Esophagus muscularis mucosa (tissue), 3 donors: ENCODE data around the gene CPED1.

ENCODE experiments used
- POLR2A ChIP-seq: fragments of 450-650 bp; IDR thresholded peaks from one replicate; pipeline ENCODE4 v1.6.1; 2017; ENCODE audit warnings: antibody characterized with exemption, moderate library complexity, mild to moderate bottlenecking, low read depth
- POLR2AphosphoS5 ChIP-seq, 2 donors: sonication (generic); formaldehyde crosslinking; IDR thresholded peaks; one replicate each; pipeline ENCODE4 v1.6.1; 2017; ENCODE audit warnings: antibody characterized with exemption in 2 of 2
- TF ChIP-seq, protein P1 (sequence below), 3 experiments: fragments of 200-600 bp in 2 of 3; fragments of 450-650 bp in 1 of 3; sonication (generic) in 2 of 3; IDR thresholded peaks; one replicate each; pipeline ENCODE4 v1.5.1; 2017 to 2019; ENCODE audit warnings: antibody characterized with exemption in 3 of 3, mild to moderate bottlenecking in 2 of 3, moderate library complexity in 1 of 3

DNA sequence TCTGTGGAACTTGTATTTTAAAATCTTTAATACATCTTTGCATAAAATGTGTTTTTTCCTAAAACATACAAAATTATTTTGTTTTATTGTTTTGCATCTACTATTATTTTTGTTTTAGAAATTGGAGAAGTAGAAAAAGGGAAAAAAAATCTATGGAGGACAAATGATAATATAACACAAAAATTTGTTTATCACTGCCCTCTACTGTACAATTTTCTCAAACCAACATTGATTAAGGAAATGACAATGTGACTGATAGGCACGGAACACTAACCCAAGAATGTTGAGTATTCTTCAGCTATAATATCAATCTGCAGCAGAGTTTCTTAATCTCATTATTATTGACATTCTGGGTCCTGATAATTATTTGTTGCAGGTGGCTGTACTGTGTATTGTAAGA is 47.4 kb upstream of the CPED1 start:
- no peak for TF ChIP-seq POLR2AphosphoS5 (IDR thresholded peaks at IDR 0.05)
- TF ChIP-seq, protein P1, sequence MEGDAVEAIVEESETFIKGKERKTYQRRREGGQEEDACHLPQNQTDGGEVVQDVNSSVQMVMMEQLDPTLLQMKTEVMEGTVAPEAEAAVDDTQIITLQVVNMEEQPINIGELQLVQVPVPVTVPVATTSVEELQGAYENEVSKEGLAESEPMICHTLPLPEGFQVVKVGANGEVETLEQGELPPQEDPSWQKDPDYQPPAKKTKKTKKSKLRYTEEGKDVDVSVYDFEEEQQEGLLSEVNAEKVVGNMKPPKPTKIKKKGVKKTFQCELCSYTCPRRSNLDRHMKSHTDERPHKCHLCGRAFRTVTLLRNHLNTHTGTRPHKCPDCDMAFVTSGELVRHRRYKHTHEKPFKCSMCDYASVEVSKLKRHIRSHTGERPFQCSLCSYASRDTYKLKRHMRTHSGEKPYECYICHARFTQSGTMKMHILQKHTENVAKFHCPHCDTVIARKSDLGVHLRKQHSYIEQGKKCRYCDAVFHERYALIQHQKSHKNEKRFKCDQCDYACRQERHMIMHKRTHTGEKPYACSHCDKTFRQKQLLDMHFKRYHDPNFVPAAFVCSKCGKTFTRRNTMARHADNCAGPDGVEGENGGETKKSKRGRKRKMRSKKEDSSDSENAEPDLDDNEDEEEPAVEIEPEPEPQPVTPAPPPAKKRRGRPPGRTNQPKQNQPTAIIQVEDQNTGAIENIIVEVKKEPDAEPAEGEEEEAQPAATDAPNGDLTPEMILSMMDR (IDR thresholded peaks at IDR 0.05), result peak; percentile 20 to 30 (median 21)
- TF ChIP-seq POLR2A, result no peak
